HEK293 (cell line): ENCODE measurements around the gene RNF40.

ENCODE experiments used
- CTCF ChIP-seq: fragments of 450-650 bp; formaldehyde crosslinking; IDR thresholded peaks from 2 replicates; pipeline ENCODE4 v1.5.1; 2016; ENCODE audit warnings: missing biosample characterization, missing genetic modification characterization
- EGR2 ChIP-seq: fragments of 450-650 bp; formaldehyde crosslinking; IDR thresholded peaks from 2 replicates; pipeline ENCODE4 v1.5.1; 2016; ENCODE audit warnings: low read depth, missing biosample characterization, missing genetic modification characterization
- GLIS1 ChIP-seq: fragments of 450-650 bp; formaldehyde crosslinking; IDR thresholded peaks from 2 replicates; pipeline ENCODE4 v1.5.1; 2016; ENCODE audit warnings: missing biosample characterization, missing genetic modification characterization
- KLF9 ChIP-seq: fragments of 450-650 bp; formaldehyde crosslinking; IDR thresholded peaks from 2 replicates; pipeline ENCODE4 v1.5.1; 2016; ENCODE audit warnings: missing biosample characterization, missing genetic modification characterization, low read depth
- ZFP37 ChIP-seq: fragments of 450-650 bp; formaldehyde crosslinking; IDR thresholded peaks from 2 replicates; pipeline ENCODE4 v1.5.1; 2016; ENCODE audit warnings: missing biosample characterization, missing genetic modification characterization
- ZIC2 ChIP-seq: fragments of 450-650 bp; formaldehyde crosslinking; IDR thresholded peaks from 2 replicates; pipeline ENCODE4 v1.5.1; 2016; ENCODE audit warnings: missing biosample characterization, missing genetic modification characterization
- ZNF121 ChIP-seq: fragments of 450-650 bp; formaldehyde crosslinking; IDR thresholded peaks from 2 replicates; pipeline ENCODE4 v1.5.1; 2016; ENCODE audit warnings: missing biosample characterization, missing genetic modification characterization
- ZNF24 ChIP-seq: fragments of 450-650 bp; formaldehyde crosslinking; IDR thresholded peaks from 2 replicates; pipeline ENCODE4 v1.5.1; 2016; ENCODE audit warnings: missing biosample characterization, missing genetic modification characterization
- ZNF26 ChIP-seq: fragments of 450-650 bp; formaldehyde crosslinking; IDR thresholded peaks from 2 replicates; pipeline ENCODE4 v1.5.1; 2016; ENCODE audit warnings: missing biosample characterization, missing genetic modification characterization
- ZNF274 ChIP-seq, 2 experiments: fragments of 200-500 bp in 1 of 2; fragments of 450-650 bp in 1 of 2; sonication (Bioruptor generic) in 1 of 2; formaldehyde crosslinking in 1 of 2; IDR thresholded peaks; 2 replicates each; pipeline versions ENCODE4 v1.5.1 to v1.6.1; 2014 to 2016; ENCODE audit warnings: borderline replicate concordance in 1 of 2, inconsistent platforms in 1 of 2, low read length in 1 of 2, missing biosample characterization in 1 of 2, missing genetic modification characterization in 1 of 2
- ZNF302 ChIP-seq: fragments of 450-650 bp; formaldehyde crosslinking; IDR thresholded peaks from 2 replicates; pipeline ENCODE4 v1.5.1; 2016; ENCODE audit warnings: missing biosample characterization, missing genetic modification characterization, low read depth
- ZNF335 ChIP-seq: fragments of 450-650 bp; formaldehyde crosslinking; conservative IDR thresholded peaks from 2 replicates; pipeline ENCODE4 v1.5.1; 2016; ENCODE audit warnings: missing biosample characterization, missing genetic modification characterization
- ZNF830 ChIP-seq: fragments of 450-650 bp; IDR thresholded peaks from 2 replicates; pipeline ENCODE4 v1.5.0; 2018; ENCODE audit warnings: missing biosample characterization, missing genetic modification characterization, low read depth, mild to moderate bottlenecking, moderate library complexity
- TF ChIP-seq, protein P1 (sequence below): fragments of 450-650 bp; IDR thresholded peaks from 2 replicates; pipeline ENCODE4 v1.5.1; 2018; ENCODE audit warnings: missing biosample characterization, mild to moderate bottlenecking, missing genetic modification characterization
- TF ChIP-seq, protein P2 (sequence below): fragments of 450-650 bp; formaldehyde crosslinking; IDR thresholded peaks from 2 replicates; pipeline ENCODE4 v1.5.1; 2017; ENCODE audit warnings: missing biosample characterization, missing genetic modification characterization
- TF ChIP-seq, protein P3 (sequence below): fragments of 450-650 bp; formaldehyde crosslinking; IDR thresholded peaks from 2 replicates; pipeline ENCODE4 v1.5.1; 2016; ENCODE audit warnings: missing biosample characterization, missing genetic modification characterization
- TF ChIP-seq, protein P4 (sequence below): fragments of 450-650 bp; formaldehyde crosslinking; IDR thresholded peaks from 2 replicates; pipeline ENCODE4 v1.5.1; 2016; ENCODE audit warnings: missing biosample characterization, missing genetic modification characterization
- TF ChIP-seq, protein P5 (sequence below): fragments of 450-650 bp; formaldehyde crosslinking; conservative IDR thresholded peaks from 2 replicates; pipeline ENCODE4 v1.5.1; 2016; ENCODE audit warnings: low read depth, missing biosample characterization, missing genetic modification characterization
- TF ChIP-seq, protein P6 (sequence below): fragments of 450-650 bp; formaldehyde crosslinking; IDR thresholded peaks from 2 replicates; pipeline ENCODE4; 2016; ENCODE audit warnings: missing biosample characterization, missing genetic modification characterization

The RNF40 gene

DNA sequence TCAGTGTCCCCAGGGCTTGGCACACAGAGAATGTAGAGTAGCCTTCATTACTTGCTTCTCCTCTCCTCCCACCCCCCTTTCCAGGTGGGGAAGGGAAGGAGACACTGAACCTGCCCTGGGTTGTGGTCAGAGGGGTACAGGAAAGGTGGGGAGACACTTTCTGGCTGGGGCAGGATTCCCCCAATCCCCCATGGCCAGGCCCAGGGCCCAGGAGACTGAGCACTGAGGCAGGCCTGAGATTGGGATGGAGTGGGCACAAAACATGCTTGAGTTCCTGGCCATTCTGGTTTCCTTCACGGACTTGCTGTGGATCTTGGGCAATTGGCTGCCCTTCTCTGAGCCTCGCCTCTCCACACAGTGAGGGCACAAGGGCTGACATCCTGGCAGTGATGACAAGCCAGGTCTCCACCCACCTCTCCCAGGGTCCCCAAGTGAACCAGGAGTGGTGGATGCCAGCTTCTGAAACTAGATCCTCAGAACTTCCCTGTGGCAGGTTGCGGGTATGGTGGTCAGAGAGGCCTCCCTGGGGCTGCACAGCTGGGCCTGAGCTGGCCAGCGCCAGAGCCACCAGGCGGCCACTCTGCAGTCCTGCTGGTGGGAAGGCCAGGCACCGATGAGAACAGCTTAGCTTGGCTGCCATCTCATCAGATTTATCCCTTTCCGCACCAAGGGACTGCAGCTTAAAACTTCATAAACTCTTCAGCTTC is 15.6 kb downstream of the RNF40 start (continued):
- peak; percentile 51 for TF ChIP-seq GLIS1 (tag by site-specific recombination)
- TF ChIP-seq ZNF274 (IDR thresholded peaks at IDR 0.05; ENCODE audit: low read length) = no peak
- TF ChIP-seq ZNF274 (tag by site-specific recombination; IDR thresholded peaks at IDR 0.05; ENCODE audit: borderline replicate concordance) = no peak
- peak; percentile 34; the same call in 1 of the 2 replicates for TF ChIP-seq ZNF335 (tag by site-specific recombination)
- TF ChIP-seq ZNF121 (tag by site-specific recombination) = no peak
- peak; percentile 44; the same call in 1 of the 2 replicates for TF ChIP-seq ZIC2
- TF ChIP-seq ZNF26 (tag by site-specific recombination) = no peak
- TF ChIP-seq ZNF24 = 0 out of 2 replicates have a peak, but pooled peaks have one; percentile 11
- TF ChIP-seq, protein P1, sequence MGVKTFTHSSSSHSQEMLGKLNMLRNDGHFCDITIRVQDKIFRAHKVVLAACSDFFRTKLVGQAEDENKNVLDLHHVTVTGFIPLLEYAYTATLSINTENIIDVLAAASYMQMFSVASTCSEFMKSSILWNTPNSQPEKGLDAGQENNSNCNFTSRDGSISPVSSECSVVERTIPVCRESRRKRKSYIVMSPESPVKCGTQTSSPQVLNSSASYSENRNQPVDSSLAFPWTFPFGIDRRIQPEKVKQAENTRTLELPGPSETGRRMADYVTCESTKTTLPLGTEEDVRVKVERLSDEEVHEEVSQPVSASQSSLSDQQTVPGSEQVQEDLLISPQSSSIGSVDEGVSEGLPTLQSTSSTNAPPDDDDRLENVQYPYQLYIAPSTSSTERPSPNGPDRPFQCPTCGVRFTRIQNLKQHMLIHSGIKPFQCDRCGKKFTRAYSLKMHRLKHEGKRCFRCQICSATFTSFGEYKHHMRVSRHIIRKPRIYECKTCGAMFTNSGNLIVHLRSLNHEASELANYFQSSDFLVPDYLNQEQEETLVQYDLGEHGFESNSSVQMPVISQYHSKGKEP (tag by site-specific recombination) = no peak
- no peak for TF ChIP-seq EGR2 (tag by site-specific recombination)
- peak; percentile 50 for TF ChIP-seq CTCF (tag by site-specific recombination)
- no peak for TF ChIP-seq ZNF830 (tag by site-specific recombination)
- TF ChIP-seq, protein P2, sequence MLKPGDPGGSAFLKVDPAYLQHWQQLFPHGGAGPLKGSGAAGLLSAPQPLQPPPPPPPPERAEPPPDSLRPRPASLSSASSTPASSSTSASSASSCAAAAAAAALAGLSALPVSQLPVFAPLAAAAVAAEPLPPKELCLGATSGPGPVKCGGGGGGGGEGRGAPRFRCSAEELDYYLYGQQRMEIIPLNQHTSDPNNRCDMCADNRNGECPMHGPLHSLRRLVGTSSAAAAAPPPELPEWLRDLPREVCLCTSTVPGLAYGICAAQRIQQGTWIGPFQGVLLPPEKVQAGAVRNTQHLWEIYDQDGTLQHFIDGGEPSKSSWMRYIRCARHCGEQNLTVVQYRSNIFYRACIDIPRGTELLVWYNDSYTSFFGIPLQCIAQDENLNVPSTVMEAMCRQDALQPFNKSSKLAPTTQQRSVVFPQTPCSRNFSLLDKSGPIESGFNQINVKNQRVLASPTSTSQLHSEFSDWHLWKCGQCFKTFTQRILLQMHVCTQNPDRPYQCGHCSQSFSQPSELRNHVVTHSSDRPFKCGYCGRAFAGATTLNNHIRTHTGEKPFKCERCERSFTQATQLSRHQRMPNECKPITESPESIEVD = no peak
- TF ChIP-seq, protein P3, sequence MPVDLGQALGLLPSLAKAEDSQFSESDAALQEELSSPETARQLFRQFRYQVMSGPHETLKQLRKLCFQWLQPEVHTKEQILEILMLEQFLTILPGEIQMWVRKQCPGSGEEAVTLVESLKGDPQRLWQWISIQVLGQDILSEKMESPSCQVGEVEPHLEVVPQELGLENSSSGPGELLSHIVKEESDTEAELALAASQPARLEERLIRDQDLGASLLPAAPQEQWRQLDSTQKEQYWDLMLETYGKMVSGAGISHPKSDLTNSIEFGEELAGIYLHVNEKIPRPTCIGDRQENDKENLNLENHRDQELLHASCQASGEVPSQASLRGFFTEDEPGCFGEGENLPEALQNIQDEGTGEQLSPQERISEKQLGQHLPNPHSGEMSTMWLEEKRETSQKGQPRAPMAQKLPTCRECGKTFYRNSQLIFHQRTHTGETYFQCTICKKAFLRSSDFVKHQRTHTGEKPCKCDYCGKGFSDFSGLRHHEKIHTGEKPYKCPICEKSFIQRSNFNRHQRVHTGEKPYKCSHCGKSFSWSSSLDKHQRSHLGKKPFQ (tag by site-specific recombination) = no peak
- TF ChIP-seq, protein P4, sequence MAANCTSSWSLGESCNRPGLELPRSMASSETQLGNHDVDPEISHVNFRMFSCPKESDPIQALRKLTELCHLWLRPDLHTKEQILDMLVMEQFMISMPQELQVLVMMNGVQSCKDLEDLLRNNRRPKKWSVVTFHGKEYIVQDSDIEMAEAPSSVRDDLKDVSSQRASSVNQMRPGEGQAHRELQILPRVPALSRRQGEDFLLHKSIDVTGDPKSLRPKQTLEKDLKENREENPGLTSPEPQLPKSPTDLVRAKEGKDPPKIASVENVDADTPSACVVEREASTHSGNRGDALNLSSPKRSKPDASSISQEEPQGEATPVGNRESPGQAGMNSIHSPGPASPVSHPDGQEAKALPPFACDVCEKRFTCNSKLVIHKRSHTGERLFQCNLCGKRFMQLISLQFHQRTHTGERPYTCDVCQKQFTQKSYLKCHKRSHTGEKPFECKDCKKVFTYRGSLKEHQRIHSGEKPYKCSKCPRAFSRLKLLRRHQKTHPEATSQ (tag by site-specific recombination) = no peak
- TF ChIP-seq, protein P5, sequence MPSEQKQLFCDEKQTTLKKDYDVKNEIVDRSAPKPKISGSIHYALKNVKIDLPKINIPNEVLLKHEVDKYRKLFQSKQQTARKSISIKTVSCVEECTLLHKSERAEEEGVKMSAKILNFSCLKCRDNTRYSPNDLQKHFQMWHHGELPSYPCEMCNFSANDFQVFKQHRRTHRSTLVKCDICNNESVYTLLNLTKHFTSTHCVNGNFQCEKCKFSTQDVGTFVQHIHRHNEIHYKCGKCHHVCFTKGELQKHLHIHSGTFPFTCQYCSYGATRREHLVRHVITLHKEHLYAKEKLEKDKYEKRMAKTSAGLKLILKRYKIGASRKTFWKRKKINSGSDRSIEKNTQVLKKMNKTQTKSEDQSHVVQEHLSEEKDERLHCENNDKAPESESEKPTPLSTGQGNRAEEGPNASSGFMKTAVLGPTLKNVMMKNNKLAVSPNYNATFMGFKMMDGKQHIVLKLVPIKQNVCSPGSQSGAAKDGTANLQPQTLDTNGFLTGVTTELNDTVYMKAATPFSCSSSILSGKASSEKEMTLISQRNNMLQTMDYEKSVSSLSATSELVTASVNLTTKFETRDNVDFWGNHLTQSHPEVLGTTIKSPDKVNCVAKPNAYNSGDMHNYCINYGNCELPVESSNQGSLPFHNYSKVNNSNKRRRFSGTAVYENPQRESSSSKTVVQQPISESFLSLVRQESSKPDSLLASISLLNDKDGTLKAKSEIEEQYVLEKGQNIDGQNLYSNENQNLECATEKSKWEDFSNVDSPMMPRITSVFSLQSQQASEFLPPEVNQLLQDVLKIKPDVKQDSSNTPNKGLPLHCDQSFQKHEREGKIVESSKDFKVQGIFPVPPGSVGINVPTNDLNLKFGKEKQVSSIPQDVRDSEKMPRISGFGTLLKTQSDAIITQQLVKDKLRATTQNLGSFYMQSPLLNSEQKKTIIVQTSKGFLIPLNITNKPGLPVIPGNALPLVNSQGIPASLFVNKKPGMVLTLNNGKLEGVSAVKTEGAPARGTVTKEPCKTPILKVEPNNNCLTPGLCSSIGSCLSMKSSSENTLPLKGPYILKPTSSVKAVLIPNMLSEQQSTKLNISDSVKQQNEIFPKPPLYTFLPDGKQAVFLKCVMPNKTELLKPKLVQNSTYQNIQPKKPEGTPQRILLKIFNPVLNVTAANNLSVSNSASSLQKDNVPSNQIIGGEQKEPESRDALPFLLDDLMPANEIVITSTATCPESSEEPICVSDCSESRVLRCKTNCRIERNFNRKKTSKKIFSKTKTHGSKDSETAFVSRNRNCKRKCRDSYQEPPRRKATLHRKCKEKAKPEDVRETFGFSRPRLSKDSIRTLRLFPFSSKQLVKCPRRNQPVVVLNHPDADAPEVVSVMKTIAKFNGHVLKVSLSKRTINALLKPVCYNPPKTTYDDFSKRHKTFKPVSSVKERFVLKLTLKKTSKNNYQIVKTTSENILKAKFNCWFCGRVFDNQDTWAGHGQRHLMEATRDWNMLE (tag by site-specific recombination) = no peak
- TF ChIP-seq ZFP37 (tag by site-specific recombination) = no peak
- TF ChIP-seq, protein P6, sequence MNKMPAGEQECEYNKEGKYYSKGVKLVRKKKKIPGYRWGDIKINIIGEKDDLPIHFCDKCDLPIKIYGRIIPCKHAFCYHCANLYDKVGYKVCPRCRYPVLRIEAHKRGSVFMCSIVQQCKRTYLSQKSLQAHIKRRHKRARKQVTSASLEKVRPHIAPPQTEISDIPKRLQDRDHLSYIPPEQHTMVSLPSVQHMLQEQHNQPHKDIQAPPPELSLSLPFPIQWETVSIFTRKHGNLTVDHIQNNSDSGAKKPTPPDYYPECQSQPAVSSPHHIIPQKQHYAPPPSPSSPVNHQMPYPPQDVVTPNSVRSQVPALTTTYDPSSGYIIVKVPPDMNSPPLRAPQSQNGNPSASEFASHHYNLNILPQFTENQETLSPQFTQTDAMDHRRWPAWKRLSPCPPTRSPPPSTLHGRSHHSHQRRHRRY (tag by site-specific recombination) = no peak
- no peak for TF ChIP-seq ZNF302 (tag by site-specific recombination)
- TF ChIP-seq KLF9 (tag by site-specific recombination) = no peak
- TF ChIP-seq, all 188 proteins: peak for 8
